Tibial nerve (tissue), 4 donors: ENCODE data around the gene GPAT3. TPM values are rescaled to one million over a fixed set of nuclear protein-coding genes. Genes with fewer than 3 reads are reported as not detected.

Experiments
- DNase-seq, 2 donors: peaks; one replicate each; pipeline ENCODE4 v3.0.0-alpha.2; 2019; ENCODE audit warnings: low spot score in 2 of 2
- H3K27ac ChIP-seq, 4 donors: fragments of 200-600 bp; sonication (generic) in 3 of 4; one replicate each; pipeline ENCODE4 v1.5.1; 2017 to 2019; ENCODE audit warnings: mild to moderate bottlenecking in 1 of 4
- H3K27me3 ChIP-seq, 2 donors: fragments of 200-600 bp; sonication (generic) in 1 of 2; one replicate each; pipeline versions ENCODE4 v1.5.1 to v1.6.0; 2017 to 2019
- H3K36me3 ChIP-seq, 3 donors: fragments of 200-600 bp; sonication (generic); one replicate each; pipeline ENCODE4 v1.5.1; 2018 to 2019
- H3K4me1 ChIP-seq, 4 donors: fragments of 200-600 bp; sonication (generic) in 3 of 4; one replicate each; pipeline ENCODE4 v1.5.1; 2017 to 2019
- H3K4me3 ChIP-seq, 4 donors: fragments of 200-600 bp; sonication (generic) in 3 of 4; one replicate each; pipeline ENCODE4 v1.5.1; 2017 to 2019; ENCODE audit warnings: mild to moderate bottlenecking in 1 of 4, moderate library complexity in 1 of 4
- H3K9me3 ChIP-seq, 4 donors: fragments of 200-600 bp; sonication (generic) in 3 of 4; one replicate each; pipeline ENCODE4 v1.5.1; 2017 to 2019
- EP300 ChIP-seq, 2 donors: sonication (generic); formaldehyde crosslinking; IDR thresholded peaks; one replicate each; pipeline ENCODE4 v1.6.1; 2017; ENCODE audit warnings: antibody characterized with exemption in 2 of 2, mild to moderate bottlenecking in 1 of 2
- POLR2A ChIP-seq, 2 donors: fragments of 450-650 bp; IDR thresholded peaks; one replicate each; pipeline ENCODE4 v1.6.1; 2017; ENCODE audit warnings: antibody characterized with exemption in 2 of 2, mild to moderate bottlenecking in 2 of 2, moderate library complexity in 2 of 2
- WGBS, 2 donors: methylation state at CpG; one replicate each; pipeline ENCODE4 v1.1.5; 2018; 5-methylcytosine and 5-hydroxymethylcytosine counted together
- total RNA-seq, 4 donors: library from RNA; depleted of rRNA; stranded (reverse); fragments of >200 nt; gene quantifications; one replicate each; pipeline ENCODE4 v1.1.0, GENCODE V29; 2016
- TF ChIP-seq, protein P1 (sequence below), 5 experiments: fragments of 200-600 bp in 3 of 5; fragments of 450-650 bp in 2 of 5; sonication (generic) in 3 of 5; IDR thresholded peaks; one replicate each; pipeline ENCODE4 v1.5.1; 2016 to 2019; ENCODE audit warnings: antibody characterized with exemption in 5 of 5, mild to moderate bottlenecking in 3 of 5, moderate library complexity in 2 of 5

GPAT3 gene
- total RNA-seq, 4 donors from 2014 or later, result 0.90 to 8.1 (median 6.7) TPM

DNA sequence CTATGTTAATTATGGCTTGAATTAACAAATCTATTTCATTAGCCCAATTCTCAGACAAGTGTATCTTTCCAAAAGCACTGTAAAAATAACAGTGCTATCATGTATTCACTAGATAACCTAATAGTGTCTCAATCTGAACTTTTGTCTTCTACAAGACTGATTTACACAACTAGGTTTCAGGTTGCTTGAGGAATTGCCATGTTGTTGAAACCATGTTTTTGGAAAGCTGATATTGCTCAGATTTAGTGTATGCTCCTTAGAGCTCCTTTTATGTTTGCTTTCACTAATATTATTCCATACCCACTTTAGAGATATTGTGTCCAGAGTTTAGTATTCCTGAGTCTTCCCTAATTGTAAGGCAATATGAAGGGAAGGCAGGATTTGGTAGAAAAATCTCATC, 70.6 kb downstream of the GPAT3 start:
- H3K36me3 ChIP-seq, result no peaks in the 10 kb centered on the region
- no peak overlapping the region for H3K4me3 ChIP-seq
- TF ChIP-seq, protein P1, sequence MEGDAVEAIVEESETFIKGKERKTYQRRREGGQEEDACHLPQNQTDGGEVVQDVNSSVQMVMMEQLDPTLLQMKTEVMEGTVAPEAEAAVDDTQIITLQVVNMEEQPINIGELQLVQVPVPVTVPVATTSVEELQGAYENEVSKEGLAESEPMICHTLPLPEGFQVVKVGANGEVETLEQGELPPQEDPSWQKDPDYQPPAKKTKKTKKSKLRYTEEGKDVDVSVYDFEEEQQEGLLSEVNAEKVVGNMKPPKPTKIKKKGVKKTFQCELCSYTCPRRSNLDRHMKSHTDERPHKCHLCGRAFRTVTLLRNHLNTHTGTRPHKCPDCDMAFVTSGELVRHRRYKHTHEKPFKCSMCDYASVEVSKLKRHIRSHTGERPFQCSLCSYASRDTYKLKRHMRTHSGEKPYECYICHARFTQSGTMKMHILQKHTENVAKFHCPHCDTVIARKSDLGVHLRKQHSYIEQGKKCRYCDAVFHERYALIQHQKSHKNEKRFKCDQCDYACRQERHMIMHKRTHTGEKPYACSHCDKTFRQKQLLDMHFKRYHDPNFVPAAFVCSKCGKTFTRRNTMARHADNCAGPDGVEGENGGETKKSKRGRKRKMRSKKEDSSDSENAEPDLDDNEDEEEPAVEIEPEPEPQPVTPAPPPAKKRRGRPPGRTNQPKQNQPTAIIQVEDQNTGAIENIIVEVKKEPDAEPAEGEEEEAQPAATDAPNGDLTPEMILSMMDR (IDR thresholded peaks at IDR 0.05), result no peak
- TF ChIP-seq POLR2A (IDR thresholded peaks at IDR 0.05), result no peak
- TF ChIP-seq EP300 (IDR thresholded peaks at IDR 0.05), result no peak
- H3K4me1 ChIP-seq, result peaks cover 0 to 9% (median 0%) of the 10 kb centered on the region in 4 donors
- DNase-seq, result no peak
- no peaks in the 10 kb centered on the region for H3K27me3 ChIP-seq
- no peak overlapping the region for H3K27ac ChIP-seq
- H3K9me3 ChIP-seq, result peaks cover 0 to 7% (median 0%) of the 10 kb centered on the region in 4 donors

DNA sequence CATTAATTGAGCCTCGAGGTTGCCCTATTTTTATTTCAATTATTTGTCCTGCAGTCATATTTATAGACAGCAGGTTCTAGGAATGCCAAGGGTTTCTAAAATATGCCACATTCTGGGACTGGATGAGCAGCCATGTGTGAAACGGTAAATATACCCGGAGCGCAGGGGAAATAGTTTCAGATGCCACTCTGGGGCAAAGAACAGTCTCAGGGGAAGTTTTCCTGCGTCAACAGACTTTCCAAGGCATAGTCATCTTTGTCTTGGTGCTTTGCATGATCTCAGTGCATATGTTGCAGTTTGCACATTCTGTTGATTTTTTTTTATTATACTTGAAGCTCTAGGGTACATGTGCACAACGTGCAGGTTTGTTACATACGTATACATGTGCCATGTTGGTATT, 71.0 kb downstream of the GPAT3 start:
- Histone ChIP-seq H3K4me3 (no peak overlapping the region), H3K27ac (no peak overlapping the region), H3K36me3 (no peaks in the 10 kb centered on the region), H3K9me3 (peaks cover 0 to 10% (median 0%) of the 10 kb centered on the region in 4 donors), H3K27me3 (no peaks in the 10 kb centered on the region), H3K4me1 (peaks cover 0 to 9% (median 0%) of the 10 kb centered on the region in 4 donors)
- 39 to 40% methylated on average over 7 of the region's 7 CpGs for WGBS, 2 donors
- no peak for DNase-seq
- no peak for TF ChIP-seq POLR2A (IDR thresholded peaks at IDR 0.05)
- TF ChIP-seq, protein P1 (IDR thresholded peaks at IDR 0.05), result no peak
- TF ChIP-seq EP300 (IDR thresholded peaks at IDR 0.05), result no peak

DNA sequence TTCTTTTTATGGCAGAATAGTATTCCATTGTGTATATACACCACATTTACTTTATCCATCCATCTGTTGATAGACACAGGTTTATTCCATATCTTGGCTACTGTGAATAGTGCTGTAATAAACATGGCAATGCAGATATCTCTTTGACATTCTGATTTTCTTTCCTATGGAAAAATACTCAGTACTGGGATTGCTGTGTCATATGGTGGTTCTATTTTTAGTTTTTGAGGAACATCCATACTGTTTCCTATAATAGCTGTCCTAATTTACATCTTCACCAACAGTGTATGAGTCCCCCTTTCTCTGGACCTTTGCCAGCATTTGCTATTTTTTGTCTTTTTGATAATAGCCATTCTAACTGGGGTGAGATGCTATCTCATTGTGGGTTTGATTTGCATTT, 73.5 kb downstream of the GPAT3 start:
- H3K4me1 ChIP-seq, result peaks cover 0 to 9% (median 0%) of the 10 kb centered on the region in 4 donors
- no peak for DNase-seq
- no peaks in the 10 kb centered on the region for H3K27me3 ChIP-seq
- H3K36me3 ChIP-seq, result no peaks in the 10 kb centered on the region
- TF ChIP-seq POLR2A (IDR thresholded peaks at IDR 0.05), result no peak
- TF ChIP-seq EP300 (IDR thresholded peaks at IDR 0.05), result no peak
- TF ChIP-seq, protein P1 (IDR thresholded peaks at IDR 0.05), result no peak
- H3K9me3 ChIP-seq, result peaks cover 0 to 34% (median 3%) of the 10 kb centered on the region in 4 donors
- no peak overlapping the region for H3K4me3 ChIP-seq
- H3K27ac ChIP-seq, result no peak overlapping the region

DNA sequence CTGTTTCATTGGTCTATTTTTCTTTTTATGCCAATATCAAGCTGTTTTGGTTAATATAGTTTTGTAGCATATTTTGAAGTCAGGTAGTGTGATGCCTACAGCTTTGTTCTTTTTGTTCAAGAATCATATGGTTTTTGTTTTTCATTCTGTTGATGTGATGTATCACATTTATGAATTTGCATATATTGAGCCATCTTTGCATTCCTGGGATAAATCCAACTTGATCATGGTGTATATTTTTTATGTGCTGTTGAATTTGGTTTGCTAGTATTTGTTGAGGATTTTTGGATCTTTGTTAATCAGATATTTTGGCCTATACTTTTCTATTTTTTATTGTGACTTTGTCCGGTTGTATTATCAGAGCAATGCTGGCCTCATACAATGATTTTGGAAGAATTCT, 74.8 kb downstream of the GPAT3 start:
- TF ChIP-seq, protein P1 (IDR thresholded peaks at IDR 0.05), result no peak
- TF ChIP-seq POLR2A (IDR thresholded peaks at IDR 0.05), result no peak
- TF ChIP-seq EP300 (IDR thresholded peaks at IDR 0.05), result no peak
- WGBS, 2 donors, result 96% methylated on average over 1 of the region's 1 CpG
- Histone ChIP-seq H3K27me3 (no peaks in the 10 kb centered on the region), H3K9me3 (peaks cover 0 to 45% (median 3%) of the 10 kb centered on the region in 4 donors), H3K4me3 (no peak overlapping the region), H3K27ac (no peak overlapping the region), H3K36me3 (no peaks in the 10 kb centered on the region), H3K4me1 (no peaks in the 10 kb centered on the region)
- no peak for DNase-seq

DNA sequence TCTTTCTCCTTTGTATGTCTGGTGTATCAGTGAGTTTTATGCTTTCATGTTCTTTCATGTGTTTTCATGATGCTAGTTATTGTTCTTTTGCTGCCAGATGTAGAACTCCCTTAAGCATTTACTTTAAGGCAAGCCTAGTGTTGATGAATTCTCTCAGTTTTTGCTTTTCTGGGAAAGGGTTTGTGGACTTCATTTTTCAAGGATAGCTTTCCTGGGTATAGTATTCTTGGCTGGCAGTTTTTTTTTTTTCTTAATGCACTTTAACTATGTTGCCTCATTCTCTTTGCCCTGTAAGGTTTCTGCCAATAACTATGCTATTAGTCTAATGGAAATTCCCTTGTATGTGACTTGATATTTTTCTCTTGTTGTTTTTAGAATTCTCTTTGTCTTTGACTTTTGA, 77.1 kb downstream of the GPAT3 start:
- H3K4me3 ChIP-seq, result no peak overlapping the region
- DNase-seq, result no peak
- TF ChIP-seq, protein P1 (IDR thresholded peaks at IDR 0.05), result no peak
- no peak for TF ChIP-seq POLR2A (IDR thresholded peaks at IDR 0.05)
- TF ChIP-seq EP300 (IDR thresholded peaks at IDR 0.05), result no peak
- H3K36me3 ChIP-seq, result no peaks in the 10 kb centered on the region
- peaks cover 0 to 45% (median 3%) of the 10 kb centered on the region in 4 donors for H3K9me3 ChIP-seq
- H3K27me3 ChIP-seq, result no peaks in the 10 kb centered on the region
- no peaks in the 10 kb centered on the region for H3K4me1 ChIP-seq
- H3K27ac ChIP-seq, result no peak overlapping the region
